ENCODE data around the gene MYB.

- TF ChIP-seq CTCF (IDR thresholded peaks at IDR 0.05) (no peak), POLR2A (IDR thresholded peaks at IDR 0.05) (no peak)
These were observed 31.7 kb upstream of the MYB start for GRCh38 chr6:135149376-135149775.
